Measurements from ENCODE around the gene CPE. TPM values are rescaled to one million over a fixed set of nuclear protein-coding genes. Genes with fewer than 3 reads are reported as not detected.
"Not testable (repeated sequence)": the region's sequence is repeated elsewhere in the genome, so short reads cannot be mapped to it uniquely, and the experiment has no call there.

Gene CPE
- total RNA-seq, 1 donor from 2014 or later = 15.4 TPM

- no peak for ATAC-seq
These were observed 31.4 kb downstream of the CPE start for GRCh38 chr4:165410214-165410613.

DNA sequence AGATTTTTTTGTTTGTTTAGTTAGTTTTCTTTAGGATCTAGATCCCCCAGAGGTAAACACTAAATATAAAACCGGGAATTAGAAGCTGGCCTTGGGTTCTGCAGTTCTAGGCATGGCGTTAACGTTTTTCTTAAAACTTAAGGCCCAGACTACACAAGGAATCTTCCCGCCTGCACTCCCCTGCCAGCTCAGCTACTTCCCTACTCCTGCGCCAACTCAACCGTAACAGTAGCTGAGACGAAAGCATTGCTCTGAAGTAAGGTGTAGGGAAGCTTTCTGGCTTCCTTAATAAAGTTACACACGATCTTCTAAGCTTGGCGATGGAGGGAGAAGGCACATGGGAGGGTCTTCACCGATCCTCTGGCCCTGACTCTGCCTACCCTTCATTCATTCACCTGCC lies 37.1 kb downstream of the CPE start:
- ATAC-seq = no peak

DNA sequence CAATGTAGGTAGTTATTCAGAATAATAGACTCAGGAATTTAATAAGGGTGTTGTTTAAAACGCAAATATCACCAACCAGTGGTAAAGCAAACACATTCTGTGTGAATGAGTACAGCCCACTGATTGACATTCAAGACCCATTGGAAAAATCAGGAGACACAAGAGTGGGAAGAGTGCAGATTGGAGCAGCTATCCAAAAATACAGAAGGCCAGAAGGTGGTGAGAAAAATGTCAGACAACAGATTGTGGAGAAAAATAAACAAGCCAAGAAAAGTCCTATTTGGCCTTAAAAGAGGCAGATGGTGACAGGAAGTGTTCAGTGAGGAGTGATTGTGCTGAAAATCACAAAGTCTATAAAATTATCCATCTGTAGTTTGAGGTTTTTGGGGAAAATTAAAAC lies 39.3 kb downstream of the CPE start:
- ATAC-seq = no peak

GRCh38 chr4:165425629-165426028 lies 46.8 kb downstream of the CPE start:
- ATAC-seq = no peak

DNA sequence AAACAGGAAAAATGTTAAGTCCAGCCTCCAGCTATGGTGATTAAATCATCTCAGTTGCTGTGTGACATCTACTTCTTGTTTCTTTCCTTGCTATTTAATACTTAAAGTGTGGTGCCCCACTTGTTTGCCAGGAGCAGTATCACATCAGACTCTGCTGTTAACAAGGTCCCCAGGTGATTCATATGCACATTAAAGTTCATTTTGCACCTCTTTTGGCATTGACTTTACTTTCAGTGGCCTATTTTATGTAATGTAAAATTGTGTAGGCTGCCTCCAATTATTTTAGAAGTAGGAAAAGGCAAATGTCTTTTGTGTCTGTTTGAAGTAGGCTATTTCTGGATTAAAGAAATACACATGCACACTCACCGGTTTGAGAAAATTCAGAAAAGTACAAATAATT lies 47.5 kb downstream of the CPE start:
- no peak for ATAC-seq

DNA sequence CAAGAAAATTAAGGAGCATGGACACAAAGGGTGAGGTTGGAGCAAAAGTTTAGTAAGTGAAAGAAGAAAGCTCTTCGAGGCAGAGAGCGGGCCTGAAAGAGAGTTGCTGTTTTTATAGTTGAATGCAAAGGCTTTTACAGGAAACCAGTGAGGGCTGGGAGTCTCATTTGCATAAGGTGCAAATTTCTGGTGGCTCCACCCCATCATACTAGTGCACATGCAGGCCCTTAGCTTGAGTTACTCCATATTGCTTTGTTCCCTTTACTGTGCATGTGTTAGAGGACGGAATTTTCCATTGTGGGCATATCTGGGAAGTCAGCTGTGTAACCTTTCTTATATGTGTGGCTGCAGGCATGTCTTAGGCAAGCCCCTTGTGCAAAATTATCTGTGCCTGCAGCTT lies 48.0 kb downstream of the CPE start:
- no peak for ATAC-seq

DNA sequence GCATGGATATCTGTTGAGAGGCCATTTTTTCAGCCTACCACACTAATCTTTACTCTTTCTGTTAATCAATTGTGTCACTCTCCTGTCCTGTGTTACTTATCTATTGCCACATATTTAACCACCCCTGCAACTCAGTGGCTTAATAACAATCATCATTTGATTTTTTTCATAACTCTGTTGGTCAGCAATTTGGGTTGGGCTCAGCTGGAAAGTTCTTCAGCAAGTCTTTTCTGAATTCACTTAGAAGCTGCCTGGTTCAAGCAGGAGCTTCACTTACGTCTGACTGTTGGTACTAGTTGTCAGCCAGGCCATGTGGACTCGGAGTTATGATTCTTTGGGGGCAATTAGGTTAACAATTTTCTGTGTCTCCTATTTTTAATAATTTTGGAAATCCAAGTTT lies 50.1 kb downstream of the CPE start:
- no peak for ATAC-seq

DNA sequence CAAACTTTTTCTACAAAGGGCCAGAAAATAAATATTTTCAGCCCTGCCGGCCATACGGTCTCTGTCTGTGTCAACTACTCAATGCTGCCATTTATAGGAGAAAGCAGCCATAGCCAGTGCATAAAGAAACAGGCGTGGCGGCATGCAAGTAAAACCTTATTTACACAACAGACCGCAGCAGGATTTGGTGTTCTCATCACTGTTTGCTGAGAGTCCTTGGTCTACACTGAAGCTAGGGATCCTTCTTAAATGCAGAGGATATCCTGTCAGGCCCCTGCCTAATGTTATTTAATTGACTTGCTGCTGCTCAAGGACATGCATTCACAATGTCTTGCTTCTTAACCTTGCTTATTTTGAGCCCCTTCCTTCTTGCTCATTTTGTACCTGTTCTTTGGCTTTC lies 54.7 kb downstream of the CPE start:
- ATAC-seq = peak; percentile 63

- no peak for ATAC-seq
These were observed 58.9 kb downstream of the CPE start for GRCh38 chr4:165437691-165438090.

DNA sequence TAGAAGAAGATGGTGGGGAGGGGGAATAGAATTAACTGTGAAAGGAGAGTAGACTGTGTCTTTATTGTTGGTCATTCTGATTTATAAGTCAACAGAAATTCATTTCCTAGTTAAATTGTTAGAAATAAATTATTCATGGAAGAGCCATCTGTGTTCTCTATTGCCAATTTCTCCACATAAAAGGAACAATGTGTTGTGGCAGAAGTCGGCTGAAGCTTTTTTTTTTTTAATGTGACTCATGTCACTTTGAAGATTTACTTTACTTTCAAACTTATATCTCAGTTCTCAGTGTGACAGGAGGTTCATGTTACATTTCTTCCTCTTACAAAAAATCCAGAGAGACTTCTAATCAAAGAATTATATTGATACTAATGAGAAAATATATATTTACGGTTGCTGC lies 60.5 kb downstream of the CPE start:
- ATAC-seq = no peak

GRCh38 chr4:165439981-165440380 lies 61.2 kb downstream of the CPE start:
- ATAC-seq = no peak

GRCh38 chr4:165440415-165441158 lies 61.8 kb downstream of the CPE start:
- no peak for ATAC-seq

DNA sequence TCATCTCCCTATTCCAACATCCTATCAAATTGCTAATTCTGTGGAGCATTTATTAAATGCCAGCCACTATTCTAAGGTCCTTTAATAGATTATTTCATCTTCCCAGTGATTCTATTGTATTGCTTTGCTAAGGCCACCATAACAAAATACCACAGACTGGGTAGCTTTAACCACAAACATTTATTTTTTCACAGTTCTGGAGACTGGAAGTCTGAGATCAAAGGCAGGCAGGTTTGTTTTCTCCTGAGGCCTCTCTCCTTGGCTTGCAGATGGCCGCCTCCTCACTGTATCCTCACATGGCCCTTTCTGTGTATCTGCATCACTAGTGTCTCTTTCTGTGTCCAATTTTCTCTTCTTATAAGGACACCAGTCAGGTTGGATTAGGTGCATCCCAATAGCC lies 64.5 kb downstream of the CPE start:
- no peak for ATAC-seq

DNA sequence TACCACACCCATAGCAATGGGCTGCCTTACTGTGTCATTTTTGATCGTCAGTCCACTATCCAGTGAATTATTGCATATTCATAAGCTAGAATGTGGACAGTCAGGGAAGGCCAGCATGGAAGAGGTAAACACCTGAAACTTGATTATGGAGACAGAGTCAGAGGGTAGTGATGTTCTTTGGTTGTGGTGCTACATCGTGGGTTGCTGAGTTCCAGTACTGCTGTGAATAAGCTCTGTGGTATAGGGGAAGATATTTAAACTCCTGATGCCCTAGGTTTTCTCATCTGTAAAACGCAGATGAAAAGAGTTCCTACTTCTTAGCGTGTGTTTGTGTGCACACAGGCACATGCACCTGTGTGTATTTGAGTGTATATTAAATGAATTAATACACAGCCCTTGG lies 69.9 kb downstream of the CPE start:
- ATAC-seq = no peak

- no peak for ATAC-seq
These were observed 70.5 kb downstream of the CPE start for GRCh38 chr4:165449333-165449732.

DNA sequence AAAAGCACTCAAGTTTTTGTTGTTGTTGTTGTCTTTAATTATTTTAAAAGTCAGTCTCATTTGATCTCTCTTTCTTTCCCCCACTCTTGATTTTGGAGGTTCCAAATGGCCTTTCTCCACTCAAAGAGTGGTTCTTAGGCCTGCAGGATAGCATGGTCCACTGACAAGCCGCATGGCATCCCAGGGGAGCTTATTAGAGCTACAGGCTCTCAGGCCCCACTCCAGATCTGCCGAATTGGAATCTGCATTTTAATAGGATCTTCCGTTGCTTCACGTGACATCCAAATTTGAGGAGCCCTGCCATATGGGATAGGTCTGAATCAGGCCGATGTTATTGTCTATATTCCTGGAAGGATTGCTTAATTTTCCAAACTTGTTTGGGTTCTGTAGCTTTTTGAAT lies 72.1 kb downstream of the CPE start:
- ATAC-seq = no peak

DNA sequence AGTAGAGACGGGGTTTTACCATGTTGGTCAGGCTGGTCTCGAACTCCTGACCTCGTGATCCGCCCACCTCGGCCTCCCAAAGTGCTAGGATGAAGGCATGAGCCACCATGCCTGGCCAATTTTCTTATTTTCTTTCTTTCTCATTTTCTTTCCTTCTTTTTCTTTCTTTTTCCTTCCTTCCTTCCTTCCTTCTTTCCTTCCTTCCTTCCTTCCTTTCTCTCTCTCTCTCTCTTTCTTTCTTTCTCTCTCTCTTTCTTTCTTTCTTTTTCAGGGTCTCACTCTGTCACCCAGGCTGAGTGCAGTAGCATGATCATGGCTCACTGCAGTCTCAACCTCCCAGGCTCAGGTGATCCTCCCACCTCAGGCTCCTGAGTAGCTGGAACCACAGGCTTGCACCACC lies 74.3 kb downstream of the CPE start:
- not testable (repeated sequence) for ATAC-seq

GRCh38 chr4:165454426-165454825 lies 75.6 kb downstream of the CPE start:
- ATAC-seq = no peak

GRCh38 chr4:165457793-165458192 lies 79.0 kb downstream of the CPE start:
- ATAC-seq = no peak

- ATAC-seq = no peak
These were observed 79.7 kb downstream of the CPE start for GRCh38 chr4:165458471-165458870.

DNA sequence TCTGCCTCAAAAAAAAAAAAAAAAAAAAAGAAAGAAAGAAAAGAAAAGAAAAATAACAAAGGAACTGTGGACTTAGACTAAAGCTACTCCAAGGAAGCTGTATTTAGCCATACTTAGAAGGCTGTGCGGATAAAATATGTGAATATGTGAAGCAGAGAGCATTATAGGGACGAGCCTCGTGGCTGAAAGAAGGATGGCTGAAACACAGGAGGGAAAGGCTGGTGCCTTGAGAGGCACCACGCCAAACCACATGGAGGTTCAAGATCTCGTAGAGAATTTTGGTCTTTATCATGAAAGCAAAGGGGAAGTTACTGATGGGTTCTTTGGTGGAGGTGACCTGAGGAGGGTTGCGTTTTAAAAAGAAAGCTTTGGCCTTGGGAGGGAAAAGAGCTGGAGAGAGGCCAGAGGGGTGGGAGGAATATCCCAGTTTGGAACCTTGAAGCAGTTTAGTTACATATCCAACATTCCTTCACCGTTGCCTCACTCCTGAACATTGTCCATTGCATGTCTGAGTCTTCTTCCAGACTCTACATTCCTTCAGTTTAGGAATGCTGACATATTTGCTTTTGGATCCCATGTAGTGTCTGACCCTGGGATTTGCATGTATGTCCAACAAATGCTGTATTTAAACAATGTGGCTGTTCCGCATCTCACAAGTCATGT lies 82.5 kb downstream of the CPE start:
- ATAC-seq = no peak

DNA sequence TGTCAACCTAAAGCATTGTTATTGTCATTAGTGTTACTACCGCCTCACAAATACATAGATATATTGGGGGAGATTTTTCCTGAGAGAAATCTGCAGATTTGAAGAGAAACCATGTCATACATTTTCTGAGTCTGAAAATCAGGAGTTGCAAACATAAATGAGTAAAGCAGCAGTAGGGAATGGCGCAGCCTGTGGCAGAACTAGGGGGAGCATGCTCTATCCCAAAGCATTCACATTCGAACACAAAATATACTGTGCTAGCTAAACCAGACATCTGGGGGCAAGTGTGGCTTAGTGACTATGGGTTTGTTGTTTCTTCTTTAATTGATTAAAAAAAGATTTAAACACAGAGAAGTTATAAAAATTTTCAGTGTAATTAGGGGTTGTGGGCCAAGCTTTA lies 83.2 kb downstream of the CPE start:
- no peak for ATAC-seq

DNA sequence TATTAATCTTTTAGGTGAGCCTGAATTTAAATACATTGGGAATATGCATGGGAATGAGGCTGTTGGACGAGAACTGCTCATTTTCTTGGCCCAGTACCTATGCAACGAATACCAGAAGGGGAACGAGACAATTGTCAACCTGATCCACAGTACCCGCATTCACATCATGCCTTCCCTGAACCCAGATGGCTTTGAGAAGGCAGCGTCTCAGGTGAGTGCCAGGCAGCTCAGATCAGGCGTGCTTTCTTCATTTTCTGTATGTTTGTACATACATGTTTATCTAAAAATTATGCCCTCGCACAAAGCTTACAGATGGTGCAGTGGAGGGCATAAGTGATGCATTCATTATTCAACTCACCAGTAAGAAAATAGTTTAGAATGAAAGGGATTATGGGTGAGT lies 85.6 kb downstream of the CPE start:
- no peak for ATAC-seq

- ATAC-seq = peak; percentile 48
These were observed 86.1 kb downstream of the CPE start for GRCh38 chr4:165464813-165465381.

Measured in esophagus mucosa (tissue), 1 donor.